Sigmoid colon (tissue), 4 donors: Measurements from ENCODE around the gene ABHD12B.

Experiments
- CTCF ChIP-seq, 4 experiments: fragments of 450-650 bp in 3 of 4; fragments of 200-600 bp in 1 of 4; IDR thresholded peaks; one replicate each; pipeline ENCODE4 v1.5.1; 2016 to 2019; ENCODE audit warnings: antibody characterized with exemption in 4 of 4, mild to moderate bottlenecking in 3 of 4, moderate library complexity in 2 of 4
- POLR2AphosphoS5 ChIP-seq, 4 donors: sonication (generic); formaldehyde crosslinking; IDR thresholded peaks; one replicate each; pipeline ENCODE4 v1.6.1; 2017; ENCODE audit warnings: antibody characterized with exemption in 4 of 4

GRCh38 chr14:50864946-50865345 is 6.9 kb upstream of the ABHD12B start:
- TF ChIP-seq CTCF (IDR thresholded peaks at IDR 0.05) = no peak
- TF ChIP-seq POLR2AphosphoS5 (IDR thresholded peaks at IDR 0.05) = no peak
